Occipital lobe (tissue), 2 donors: Measurements from ENCODE around the gene KDM5B. TPM values are rescaled to one million over a fixed set of nuclear protein-coding genes. Genes with fewer than 3 reads are reported as not detected.
"Not testable (repeated sequence)": the region's sequence is repeated elsewhere in the genome, so short reads cannot be mapped to it uniquely, and the experiment has no call there.

Experiments
- DNase-seq: peaks from one replicate; lab custom pipeline; 2025; lab: John Stamatoyannopoulos, UW
- total RNA-seq: library from RNA; depleted of rRNA; stranded (reverse); fragments of >200 nt; gene quantifications from one replicate; pipeline ENCODE4 v1.2.3, GENCODE V29; 2014

The KDM5B gene
- total RNA-seq, 1 donor from 2014 or later: 169 TPM

- no peak for DNase-seq
These were observed 17.0 kb downstream of the KDM5B start for GRCh38 chr1:202791077-202791747.

- no peak for DNase-seq
These were observed 19.4 kb downstream of the KDM5B start for GRCh38 chr1:202788800-202789199.

- no peak for DNase-seq
These were observed 21.4 kb downstream of the KDM5B start for GRCh38 chr1:202786804-202787203.

- DNase-seq: no peak
These were observed 27.0 kb downstream of the KDM5B start for GRCh38 chr1:202781180-202781579.

- no peak for DNase-seq
These were observed 38.1 kb downstream of the KDM5B start for GRCh38 chr1:202770135-202770534.

- DNase-seq: no peak
These were observed 42.5 kb downstream of the KDM5B start for GRCh38 chr1:202765721-202766120.

- DNase-seq: no peak
These were observed 46.2 kb downstream of the KDM5B start for GRCh38 chr1:202762019-202762418.

- DNase-seq: no peak
These were observed 47.6 kb downstream of the KDM5B start for GRCh38 chr1:202760589-202760988.

GRCh38 chr1:202756391-202756790 is 51.8 kb downstream of the KDM5B start:
- DNase-seq: no peak

GRCh38 chr1:202754293-202754692 is 53.9 kb downstream of the KDM5B start:
- DNase-seq: no peak

GRCh38 chr1:202752774-202753173 is 55.4 kb downstream of the KDM5B start:
- no peak for DNase-seq

GRCh38 chr1:202750761-202751160 is 57.5 kb downstream of the KDM5B start:
- DNase-seq: no peak

- DNase-seq: no peak
These were observed 58.2 kb downstream of the KDM5B start for GRCh38 chr1:202750024-202750423.

- DNase-seq: no peak
These were observed 62.8 kb downstream of the KDM5B start for GRCh38 chr1:202745323-202745888.

- not testable (repeated sequence) for DNase-seq
These were observed 63.5 kb downstream of the KDM5B start for GRCh38 chr1:202744770-202745169.

GRCh38 chr1:202742496-202742895 is 65.7 kb downstream of the KDM5B start:
- DNase-seq: no peak

GRCh38 chr1:202733251-202733650 is 75.0 kb downstream of the KDM5B start:
- DNase-seq: no peak

- DNase-seq: no peak
These were observed 79.3 kb downstream of the KDM5B start for GRCh38 chr1:202728951-202729350.

GRCh38 chr1:202725526-202725925 is 82.7 kb downstream of the KDM5B start:
- no peak for DNase-seq

GRCh38 chr1:202723708-202724107 is 84.5 kb downstream of the KDM5B start:
- DNase-seq: no peak

- not testable (repeated sequence) for DNase-seq
These were observed 85.2 kb downstream of the KDM5B start for GRCh38 chr1:202723046-202723445.

GRCh38 chr1:202716654-202717053 is 91.6 kb downstream of the KDM5B start:
- no peak for DNase-seq

- DNase-seq: not testable (repeated sequence)
These were observed 94.0 kb downstream of the KDM5B start for GRCh38 chr1:202714202-202714601.
